HCT116 (cell line): ENCODE results near the gene CCBE1. TPM values are rescaled to one million over a fixed set of nuclear protein-coding genes. Genes with fewer than 3 reads are reported as not detected.

ENCODE experiments used
- ATAC-seq: fragments of 200-7000 bp; cut with Tn5 transposase; 2 replicates; pipeline ENCODE4 v1.9.1; 2020; ENCODE audit warnings: mild to moderate bottlenecking, moderate library complexity
- BruUV-seq: library from RNA; stranded (reverse); fragments of 400-500 nt; replicated peaks from 2 replicates; lab custom pipeline; 2021; lab: Mats Ljungman, UMichigan
- CTCF ChIA-PET: fragments of 300-600 bp; sonication (Branson Sonifier 250); formaldehyde crosslinking; loops from one replicate; lab custom pipeline; 2021; ENCODE audit warnings: antibody characterized with exemption; lab: Charles Lee
- POLR2A ChIA-PET: fragments of 300-600, 350-600 bp; sonication (Branson Sonifier 250); formaldehyde crosslinking; loops from one replicate; lab custom pipeline; 2021; ENCODE audit warnings: antibody characterized with exemption; lab: Charles Lee
- RAD21 ChIA-PET, 2 experiments: fragments of 300-600 bp; sonication (Branson Sonifier 250); formaldehyde crosslinking; loops; one replicate each; lab custom pipeline; 2023; ENCODE audit warnings: low total read pairs in 2 of 2; ENCODE audit not compliant: uncharacterized antibody in 2 of 2, unreplicated experiment in 2 of 2, low non-redundant PET in 1 of 2; lab: Charles Lee
- DNase-seq: peaks from one replicate; pipeline ENCODE4 v3.0.0-alpha.2; 2010; ENCODE audit warnings: low read depth, low spot score
- H2AFZ ChIP-seq: fragments of 200-600 bp; shearing (Covaris generic), sonication (generic); 2 replicates; pipeline ENCODE4 v1.6.1; 2017; ENCODE audit warnings: low read depth, mixed run types, mixed read lengths, antibody characterized with exemption, low read length; ENCODE audit not compliant: poor library complexity, severe bottlenecking
- H3K27ac ChIP-seq: 2 replicates; pipeline ENCODE4 v1.5.1; 2012; ENCODE audit warnings: low read depth, low read length
- H3K27me3 ChIP-seq: fragments of 200-600 bp; sonication (generic); 2 replicates; pipeline ENCODE4 v1.6.1; 2016; ENCODE audit warnings: mixed run types, low read length, mixed read lengths; ENCODE audit not compliant: insufficient read depth
- H3K36me3 ChIP-seq, 2 experiments: fragments of 200-500 bp in 1 of 2; fragments of 200-600 bp in 1 of 2; sonication (Bioruptor generic) in 1 of 2; sonication (generic) in 1 of 2; 2 replicates each; pipeline versions ENCODE4 v1.5.1 to v1.6.1; 2014 to 2016; ENCODE audit warnings: low read length in 2 of 2, inconsistent platforms in 1 of 2, mixed read lengths in 1 of 2, mixed run types in 1 of 2; ENCODE audit not compliant: insufficient read depth in 2 of 2, control insufficient read depth in 1 of 2
- H3K4me1 ChIP-seq, 2 experiments: fragments of 200-600 bp in 1 of 2; sonication (generic) in 1 of 2; 2 replicates each; pipeline versions ENCODE4 v1.5.1 to v1.6.1; 2012 to 2017; ENCODE audit warnings: low read length in 2 of 2, inconsistent platforms in 1 of 2, mild to moderate bottlenecking in 1 of 2, mixed read lengths in 1 of 2, mixed run types in 1 of 2, moderate library complexity in 1 of 2; ENCODE audit not compliant: insufficient read depth in 2 of 2, control insufficient read depth in 1 of 2
- H3K4me2 ChIP-seq: fragments of 200-600 bp; sonication (generic); 2 replicates; pipeline ENCODE4 v1.6.1; 2017; ENCODE audit warnings: mixed run types, low read length, mixed read lengths
- H3K4me3 ChIP-seq, 2 experiments: fragments of 200-600 bp in 1 of 2; sonication (generic) in 1 of 2; replicated peaks in 1 of 2; 2 replicates each; pipeline ENCODE4 v1.5.1; 2011 to 2016; ENCODE audit warnings: low read length in 2 of 2, control low read depth in 1 of 2, low read depth in 1 of 2, mild to moderate bottlenecking in 1 of 2, mixed read lengths in 1 of 2, mixed run types in 1 of 2
- H3K79me2 ChIP-seq: fragments of 200-600 bp; sonication (generic); 2 replicates; pipeline ENCODE4 v1.6.1; 2017; ENCODE audit warnings: mild to moderate bottlenecking, mixed run types, low read length, moderate library complexity, mixed read lengths; ENCODE audit not compliant: insufficient read depth
- H3K9ac ChIP-seq: fragments of 200-600 bp; sonication (generic); 2 replicates; pipeline ENCODE4 v1.6.1; 2016; ENCODE audit warnings: low read length, mixed read lengths
- H3K9me2 ChIP-seq: fragments of 200-600 bp; sonication (generic), shearing (Covaris generic); 2 replicates; pipeline ENCODE4 v1.6.1; 2017; ENCODE audit warnings: mixed run types, mild to moderate bottlenecking, moderate library complexity; ENCODE audit not compliant: insufficient read depth
- H3K9me3 ChIP-seq, 2 experiments: fragments of 200-500 bp in 1 of 2; fragments of 200-600 bp in 1 of 2; sonication (Bioruptor generic) in 1 of 2; sonication (generic) in 1 of 2; 2 replicates each; pipeline ENCODE4 v1.6.1; 2014 to 2017; ENCODE audit warnings: low read length in 2 of 2, mixed read lengths in 2 of 2, inconsistent platforms in 1 of 2, low read depth in 1 of 2, mild to moderate bottlenecking in 1 of 2, mixed run types in 1 of 2, moderate library complexity in 1 of 2; ENCODE audit not compliant: control insufficient read depth in 1 of 2, insufficient read depth in 1 of 2
- H4K20me1 ChIP-seq: fragments of 200-600 bp; sonication (generic), shearing (Covaris generic); 2 replicates; pipeline ENCODE4 v1.6.1; 2017; ENCODE audit warnings: mixed run types, mild to moderate bottlenecking, moderate library complexity; ENCODE audit not compliant: insufficient read depth
- ATF3 ChIP-seq: IDR thresholded peaks from 2 replicates; pipeline ENCODE4 v1.6.1; 2012
- CBX3 ChIP-seq: IDR thresholded peaks from 2 replicates; pipeline ENCODE4 v1.6.1; 2012; ENCODE audit warnings: low read depth
- CEBPB ChIP-seq: IDR thresholded peaks from 2 replicates; pipeline ENCODE4 v1.6.1; 2012; ENCODE audit warnings: low read depth
- EZH2 ChIP-seq: fragments of 200-600 bp; sonication (generic); IDR thresholded peaks from 2 replicates; pipeline ENCODE4 v1.6.1; 2017; ENCODE audit warnings: antibody characterized with exemption, mixed run types
- JUND ChIP-seq: IDR thresholded peaks from 2 replicates; pipeline ENCODE4 v1.6.1; 2012
- MAX ChIP-seq: IDR thresholded peaks from 2 replicates; pipeline ENCODE4 v1.6.1; 2012
- POLR2A ChIP-seq: IDR thresholded peaks from 2 replicates; pipeline ENCODE4 v1.7.0; 2011; ENCODE audit warnings: borderline replicate concordance; ENCODE audit not compliant: insufficient read depth, insufficient read length; ENCODE audit errors: extremely low read depth
- POLR2AphosphoS5 ChIP-seq: IDR thresholded peaks from 2 replicates; pipeline ENCODE4 v1.6.1; 2011; ENCODE audit warnings: mild to moderate bottlenecking, low read depth, low read length, moderate library complexity
- RAD21 ChIP-seq: IDR thresholded peaks from 2 replicates; pipeline ENCODE4 v1.6.1; 2012; ENCODE audit warnings: low read depth, mild to moderate bottlenecking
- SIN3A ChIP-seq: IDR thresholded peaks from 2 replicates; pipeline ENCODE4 v1.6.1; 2012; ENCODE audit warnings: low read depth
- SRF ChIP-seq: IDR thresholded peaks from 2 replicates; pipeline ENCODE4 v1.6.1; 2012; ENCODE audit warnings: low read depth
- TCF7L2 ChIP-seq: IDR thresholded peaks from 2 replicates; pipeline ENCODE4 v1.7.0; 2011; ENCODE audit warnings: borderline replicate concordance, inconsistent platforms; ENCODE audit not compliant: insufficient read depth, insufficient read length; ENCODE audit errors: extremely low read depth
- YY1 ChIP-seq: IDR thresholded peaks from 2 replicates; pipeline ENCODE4 v1.6.1; 2011; ENCODE audit warnings: low read length, low read depth, moderate library complexity, mild to moderate bottlenecking; ENCODE audit not compliant: insufficient replicate concordance; ENCODE audit errors: extremely low read depth
- ZBTB33 ChIP-seq: IDR thresholded peaks from 2 replicates; pipeline ENCODE4 v1.6.1; 2011; ENCODE audit warnings: mild to moderate bottlenecking, low read length, moderate library complexity; ENCODE audit not compliant: insufficient replicate concordance; ENCODE audit errors: extremely low read depth
- intact Hi-C: fragments of 100-400 bp; cut with micrococcal nuclease; formaldehyde crosslinking; loops from 2 replicates; pipeline ENCODE4 v1.10.0; 2022
- total RNA-seq: library from RNA; stranded (reverse); gene quantifications from one replicate; pipeline ENCODE4 v1.2.1, GENCODE V29; 2021; ENCODE audit not compliant: unreplicated experiment

CCBE1 gene
- total RNA-seq, 1 experiment from 2014 or later: 0.84 TPM

GRCh38 chr18:59646963-59647307 lies 50.3 kb downstream of the CCBE1 start:
- no peak overlapping the region for H3K4me3 ChIP-seq
- BruUV-seq: no TSS peak
- ChIA-PET POLR2A (no interaction called here), CTCF (interaction anchor here (1.4 kb wide), 1 partner anchor 16 kb away, joined by 4 read pairs; no protein-coding TSS in a partner anchor), RAD21 (no interaction called here)
- no peak overlapping the region for H3K4me2 ChIP-seq
- DNase-seq (no peak), ATAC-seq (no peak)
- intact Hi-C loops: no loop called here
- H4K20me1 ChIP-seq: no peaks in the 10 kb centered on the region; the same call in 1 of the 2 replicates
- H2AFZ ChIP-seq: no peak overlapping the region
- TF ChIP-seq ZBTB33 (no peak), RAD21 (no peak), JUND (no peak), MAX (no peak), YY1 (no peak), CEBPB (no peak), TCF7L2 (no peak), CBX3 (no peak), EZH2 (no peak), SIN3A (no peak), POLR2A (no peak), POLR2AphosphoS5 (no peak), ATF3 (no peak), SRF (no peak)
- H3K9me3 ChIP-seq: no peaks in the 10 kb centered on the region
- no peaks in the 10 kb centered on the region for H3K36me3 ChIP-seq
- no peaks in the 10 kb centered on the region for H3K9me2 ChIP-seq
- no peak overlapping the region for H3K27ac ChIP-seq
- H3K27me3 ChIP-seq: peaks cover 7% of the 10 kb centered on the region
- no peak overlapping the region for H3K9ac ChIP-seq
- H3K79me2 ChIP-seq: no peaks in the 10 kb centered on the region
- no peaks in the 10 kb centered on the region for H3K4me1 ChIP-seq
